ENCODE results near the gene RNASE12. TPM values are rescaled to one million over a fixed set of nuclear protein-coding genes. Genes with fewer than 3 reads are reported as not detected.
"Not testable (repeated sequence)": the region's sequence is repeated elsewhere in the genome, so short reads cannot be mapped to it uniquely, and the experiment has no call there.

The RNASE12 gene
- total RNA-seq, 4 donors from 2014 or later, result not detected

- H3K4me1 ChIP-seq, result no peaks in the 10 kb centered on the region
- DNase-seq, result no peak
- no peak for TF ChIP-seq CTCF (IDR thresholded peaks at IDR 0.05)
- no peak for TF ChIP-seq POLR2A (IDR thresholded peaks at IDR 0.05)
- 67 to 69% methylated on average over 11 to 13 of the region's 14 CpGs for WGBS, 2 donors
- peaks cover 0 to 4% (median 0%) of the 10 kb centered on the region in 4 donors for H3K27me3 ChIP-seq
- no peaks in the 10 kb centered on the region for H3K36me3 ChIP-seq
- no peak overlapping the region for H3K4me3 ChIP-seq
- intact Hi-C loops (cut with DNase I), result no loop called here
- H3K27ac ChIP-seq, result no peak overlapping the region
- no peaks in the 10 kb centered on the region for H3K9me3 ChIP-seq
These were observed 12.2 kb downstream of the RNASE12 start for GRCh38 chr14:20578784-20579502.

DNA sequence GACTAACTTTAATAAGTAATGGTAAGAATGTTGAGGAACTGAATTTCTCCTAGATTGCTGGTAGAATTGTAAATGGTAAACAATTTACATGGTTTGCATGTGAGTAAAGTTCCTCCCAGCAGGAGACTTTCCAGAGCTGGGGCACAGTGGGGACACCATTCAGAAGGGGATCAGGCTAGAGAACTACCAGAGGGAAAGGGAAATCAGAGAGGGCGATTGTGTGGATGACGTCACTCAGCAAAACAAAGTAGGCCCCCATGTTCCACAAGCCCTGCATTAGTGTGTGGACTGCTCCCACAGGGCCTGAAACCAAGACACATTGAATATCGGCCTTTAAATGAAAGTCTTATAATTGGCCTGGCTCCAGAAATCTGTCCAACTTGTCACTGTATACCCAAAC lies 12.9 kb downstream of the RNASE12 start:
- Histone ChIP-seq H3K36me3 (no peaks in the 10 kb centered on the region), H3K9me3 (no peaks in the 10 kb centered on the region), H3K27ac (no peak overlapping the region), H3K27me3 (no peaks in the 10 kb centered on the region), H3K4me1 (no peaks in the 10 kb centered on the region), H3K4me3 (no peak overlapping the region)
- 57 to 63% methylated on average over 3 of the region's 3 CpGs for WGBS, 2 donors
- TF ChIP-seq POLR2A (IDR thresholded peaks at IDR 0.05) (no peak), CTCF (IDR thresholded peaks at IDR 0.05) (no peak)
- DNase-seq, result no peak
- intact Hi-C loops (cut with DNase I), result no loop called here

- DNase-seq; H3K4me1 ChIP-seq; H3K27ac ChIP-seq; H3K27me3 ChIP-seq; H3K36me3 ChIP-seq; H3K4me3 ChIP-seq; intact Hi-C loops (cut with DNase I): not testable (repeated sequence)
- H3K9me3 ChIP-seq, result peaks cover 0 to 16% (median 4%) of the 10 kb centered on the region in 3 donors
- 51 to 67% methylated on average over 4 of the region's 4 CpGs for WGBS, 2 donors
These were observed 18.7 kb downstream of the RNASE12 start for GRCh38 chr14:20572382-20572990.

DNA sequence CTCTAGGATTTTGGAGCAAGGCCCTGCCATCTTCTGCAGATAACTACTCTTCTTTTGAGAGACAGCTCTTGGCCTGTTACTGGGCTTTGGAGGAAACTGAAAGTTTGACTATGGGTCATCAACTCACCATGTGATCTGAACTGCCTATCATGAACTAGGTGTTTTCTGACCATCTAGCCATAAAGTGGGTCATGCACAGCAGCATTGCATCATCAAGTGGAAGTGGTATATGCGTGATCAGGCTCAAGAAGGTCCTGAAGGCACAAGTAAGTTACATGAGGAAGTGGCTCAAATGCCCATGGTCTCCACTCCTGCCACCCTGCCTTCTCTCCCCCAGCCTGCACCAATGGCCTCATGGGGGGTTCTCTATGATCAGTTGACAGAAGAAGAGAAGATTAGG lies 20.5 kb downstream of the RNASE12 start:
- intact Hi-C loops (cut with DNase I); DNase-seq; H3K36me3 ChIP-seq; H3K4me1 ChIP-seq; H3K27ac ChIP-seq; H3K4me3 ChIP-seq; H3K27me3 ChIP-seq: not testable (repeated sequence)
- WGBS, 2 donors, result 70% methylated on average over 1 of the region's 1 CpG; no CpG with 5 or more reads in 1 of the 2 donors
- peaks cover 0 to 16% (median 4%) of the 10 kb centered on the region in 3 donors for H3K9me3 ChIP-seq

GRCh38 chr14:20569865-20570264 lies 21.3 kb downstream of the RNASE12 start:
- 86 to 94% methylated on average over 2 of the region's 2 CpGs for WGBS, 2 donors
- H3K4me1 ChIP-seq; H3K36me3 ChIP-seq; H3K27ac ChIP-seq; H3K27me3 ChIP-seq; intact Hi-C loops (cut with DNase I); H3K4me3 ChIP-seq; DNase-seq: not testable (repeated sequence)
- peaks cover 0 to 16% (median 4%) of the 10 kb centered on the region in 3 donors for H3K9me3 ChIP-seq

DNA sequence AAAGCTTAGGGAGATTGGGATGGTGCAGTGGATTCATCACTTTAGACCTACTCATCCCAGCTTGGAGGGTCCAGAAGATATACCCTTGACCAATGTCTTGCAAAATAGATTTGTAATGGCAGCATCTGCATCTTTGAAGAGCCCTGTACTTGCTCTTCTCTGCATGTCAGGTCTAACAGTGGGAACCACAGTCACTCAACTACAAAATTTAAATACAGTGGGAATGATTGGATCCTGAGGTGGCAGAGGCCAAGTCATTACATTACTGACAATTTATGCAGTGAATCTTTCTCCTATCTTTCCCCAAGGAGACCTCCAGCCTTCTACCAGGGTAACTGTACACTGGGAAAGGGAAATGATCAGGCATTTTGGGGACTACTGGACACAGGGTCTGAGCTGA lies 22.1 kb downstream of the RNASE12 start:
- Histone ChIP-seq H3K4me1 (no peaks in the 10 kb centered on the region), H3K4me3 (no peak overlapping the region)
- intact Hi-C loops (cut with DNase I), result no loop called here

More for the DNA sequence above, 22.1 kb downstream of the RNASE12 start:
- Histone ChIP-seq H3K27ac (no peak overlapping the region), H3K36me3 (no peaks in the 10 kb centered on the region), H3K27me3 (no peaks in the 10 kb centered on the region), H3K9me3 (peaks cover 0 to 16% (median 4%) of the 10 kb centered on the region in 3 donors)
- TF ChIP-seq POLR2A (IDR thresholded peaks at IDR 0.05), result no peak
- TF ChIP-seq CTCF (IDR thresholded peaks at IDR 0.05), result no peak
- DNase-seq, result no peak
